HG03045 (cell line): Measurements from ENCODE around the gene TSKU.

Experiments used
- ATAC-seq: cut with Tn5 transposase; IDR thresholded peaks from one replicate; pipeline ENCODE4 v1.9.1; 2021; ENCODE audit warnings: mild to moderate bottlenecking, moderate library complexity; ENCODE audit not compliant: unreplicated experiment

The TSKU gene

GRCh38 chr11:76752321-76753143 lies 30.6 kb upstream of the TSKU start:
- ATAC-seq = no peak

GRCh38 chr11:76753449-76753848 lies 29.7 kb upstream of the TSKU start:
- ATAC-seq = no peak

GRCh38 chr11:76753950-76754349 lies 29.2 kb upstream of the TSKU start:
- no peak for ATAC-seq

GRCh38 chr11:76756341-76756741 lies 26.8 kb upstream of the TSKU start:
- ATAC-seq = no peak

GRCh38 chr11:76758311-76758710 lies 24.8 kb upstream of the TSKU start:
- ATAC-seq = no peak

- ATAC-seq = no peak
These were observed 24.1 kb upstream of the TSKU start for GRCh38 chr11:76759092-76759491.

- ATAC-seq = no peak
These were observed 23.6 kb upstream of the TSKU start for GRCh38 chr11:76759517-76759916.

- no peak for ATAC-seq
These were observed 22.9 kb upstream of the TSKU start for GRCh38 chr11:76760236-76760635.

GRCh38 chr11:76761718-76762355 lies 21.3 kb upstream of the TSKU start:
- ATAC-seq = no peak

- no peak for ATAC-seq
These were observed 20.8 kb upstream of the TSKU start for GRCh38 chr11:76762356-76762752.

- ATAC-seq = no peak
These were observed 20.1 kb upstream of the TSKU start for GRCh38 chr11:76762867-76763572.

GRCh38 chr11:76763573-76764346 lies 19.4 kb upstream of the TSKU start:
- ATAC-seq = no peak

- no peak for ATAC-seq
These were observed 18.1 kb upstream of the TSKU start for GRCh38 chr11:76764941-76765665.

GRCh38 chr11:76765863-76766350 lies 17.2 kb upstream of the TSKU start:
- ATAC-seq = no peak

- no peak for ATAC-seq
These were observed 16.6 kb upstream of the TSKU start for GRCh38 chr11:76766521-76766920.

GRCh38 chr11:76767659-76768058 lies 15.5 kb upstream of the TSKU start:
- no peak for ATAC-seq

- no peak for ATAC-seq
These were observed 14.9 kb upstream of the TSKU start for GRCh38 chr11:76768088-76768908.

- ATAC-seq = no peak
These were observed 14.1 kb upstream of the TSKU start for GRCh38 chr11:76768909-76769560.
